Panc1 (cell line): ENCODE results near the gene AFDN.

Source experiments
- CTCF ChIP-seq: fragments of 450-650 bp; IDR thresholded peaks from 2 replicates; pipeline ENCODE4 v1.5.1; 2017; ENCODE audit warnings: mild to moderate bottlenecking
- POLR2AphosphoS5 ChIP-seq: IDR thresholded peaks from 2 replicates; pipeline ENCODE4 v1.6.1; 2012; ENCODE audit warnings: mild to moderate bottlenecking, low read depth, low read length, moderate library complexity
- SIN3A ChIP-seq: IDR thresholded peaks from 2 replicates; pipeline ENCODE4 v1.6.1; 2012; ENCODE audit warnings: low read depth, mild to moderate bottlenecking, low read length, moderate library complexity, borderline replicate concordance; ENCODE audit not compliant: insufficient read depth
- TF ChIP-seq, protein P1 (sequence below), 2 experiments: IDR thresholded peaks; 2 replicates each; pipeline ENCODE4 v1.6.1; 2011 to 2012; ENCODE audit warnings: low read depth in 2 of 2, control low read depth in 1 of 2, low read length in 1 of 2, mild to moderate bottlenecking in 1 of 2, moderate library complexity in 1 of 2; ENCODE audit not compliant: insufficient read depth in 1 of 2

GRCh38 chr6:167915139-167915538, 88.4 kb downstream of the AFDN start:
- TF ChIP-seq CTCF: no peak
- TF ChIP-seq, protein P1, sequence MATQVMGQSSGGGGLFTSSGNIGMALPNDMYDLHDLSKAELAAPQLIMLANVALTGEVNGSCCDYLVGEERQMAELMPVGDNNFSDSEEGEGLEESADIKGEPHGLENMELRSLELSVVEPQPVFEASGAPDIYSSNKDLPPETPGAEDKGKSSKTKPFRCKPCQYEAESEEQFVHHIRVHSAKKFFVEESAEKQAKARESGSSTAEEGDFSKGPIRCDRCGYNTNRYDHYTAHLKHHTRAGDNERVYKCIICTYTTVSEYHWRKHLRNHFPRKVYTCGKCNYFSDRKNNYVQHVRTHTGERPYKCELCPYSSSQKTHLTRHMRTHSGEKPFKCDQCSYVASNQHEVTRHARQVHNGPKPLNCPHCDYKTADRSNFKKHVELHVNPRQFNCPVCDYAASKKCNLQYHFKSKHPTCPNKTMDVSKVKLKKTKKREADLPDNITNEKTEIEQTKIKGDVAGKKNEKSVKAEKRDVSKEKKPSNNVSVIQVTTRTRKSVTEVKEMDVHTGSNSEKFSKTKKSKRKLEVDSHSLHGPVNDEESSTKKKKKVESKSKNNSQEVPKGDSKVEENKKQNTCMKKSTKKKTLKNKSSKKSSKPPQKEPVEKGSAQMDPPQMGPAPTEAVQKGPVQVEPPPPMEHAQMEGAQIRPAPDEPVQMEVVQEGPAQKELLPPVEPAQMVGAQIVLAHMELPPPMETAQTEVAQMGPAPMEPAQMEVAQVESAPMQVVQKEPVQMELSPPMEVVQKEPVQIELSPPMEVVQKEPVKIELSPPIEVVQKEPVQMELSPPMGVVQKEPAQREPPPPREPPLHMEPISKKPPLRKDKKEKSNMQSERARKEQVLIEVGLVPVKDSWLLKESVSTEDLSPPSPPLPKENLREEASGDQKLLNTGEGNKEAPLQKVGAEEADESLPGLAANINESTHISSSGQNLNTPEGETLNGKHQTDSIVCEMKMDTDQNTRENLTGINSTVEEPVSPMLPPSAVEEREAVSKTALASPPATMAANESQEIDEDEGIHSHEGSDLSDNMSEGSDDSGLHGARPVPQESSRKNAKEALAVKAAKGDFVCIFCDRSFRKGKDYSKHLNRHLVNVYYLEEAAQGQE (IDR thresholded peaks at IDR 0.05; ENCODE audit: insufficient read depth in 1 of 2, low read depth in 2 of 2, low read length in 1 of 2): no peak
- TF ChIP-seq POLR2AphosphoS5: no peak
- no peak for TF ChIP-seq SIN3A
